SK-N-DZ (cell line): Measurements from ENCODE around the gene VPS4A. TPM values are rescaled to one million over a fixed set of nuclear protein-coding genes. Genes with fewer than 3 reads are reported as not detected.
"Not testable (repeated sequence)": the region's sequence is repeated elsewhere in the genome, so short reads cannot be mapped to it uniquely, and the experiment has no call there.

Source experiments
- DNase-seq: peaks from one replicate; pipeline ENCODE4 v3.0.0-alpha.2; 2015; ENCODE audit warnings: low spot score
- polyA plus RNA-seq, 2 experiments: library from polyadenylated mRNA; depleted of rRNA; stranded (reverse); fragments of >200 nt; gene quantifications; 2 replicates each; pipeline ENCODE4 v1.2.3, GENCODE V29; 2014

VPS4A gene
- polyA plus RNA-seq (2014; cell fraction: cytosol; rRNA removed): 39.3 and 42.1 TPM in 2 replicates
- 54.8 and 71.4 TPM in 2 replicates for polyA plus RNA-seq (2014; cell fraction: nucleus; rRNA removed)

GRCh38 chr16:69310653-69311532 lies at the start of gene VPS4A:
VPS4A (plus strand) TSS chr16:69311350; CDS start chr16:69311512, 162 bp downstream.
- DNase-seq: peak; percentile 91

GRCh38 chr16:69266334-69267063 lies 44.7 kb upstream of the VPS4A start:
- no peak for DNase-seq

- no peak for DNase-seq
These were observed 43.5 kb upstream of the VPS4A start for GRCh38 chr16:69267633-69268032.

- no peak for DNase-seq
These were observed 40.8 kb upstream of the VPS4A start for GRCh38 chr16:69270395-69270794.

- no peak for DNase-seq
These were observed 40.3 kb upstream of the VPS4A start for GRCh38 chr16:69270831-69271230.

GRCh38 chr16:69273009-69273408 lies 38.1 kb upstream of the VPS4A start:
- DNase-seq: no peak

GRCh38 chr16:69274699-69275235 lies 36.4 kb upstream of the VPS4A start:
- DNase-seq: no peak

- DNase-seq: no peak
These were observed 34.7 kb upstream of the VPS4A start for GRCh38 chr16:69276148-69277115.

- no peak for DNase-seq
These were observed 33.7 kb upstream of the VPS4A start for GRCh38 chr16:69277413-69277812.

- DNase-seq: no peak
These were observed 27.3 kb upstream of the VPS4A start for GRCh38 chr16:69283851-69284250.

- no peak for DNase-seq
These were observed 25.9 kb upstream of the VPS4A start for GRCh38 chr16:69285240-69285639.

- DNase-seq: peak; percentile 62
These were observed 24.0 kb upstream of the VPS4A start for GRCh38 chr16:69286941-69287713.

- DNase-seq: not testable (repeated sequence)
These were observed 19.5 kb upstream of the VPS4A start for GRCh38 chr16:69291657-69292056.

GRCh38 chr16:69293401-69293800 lies 17.7 kb upstream of the VPS4A start:
- no peak for DNase-seq

- no peak for DNase-seq
These were observed 17.1 kb upstream of the VPS4A start for GRCh38 chr16:69294051-69294450.

- DNase-seq: not testable (repeated sequence)
These were observed 14.4 kb upstream of the VPS4A start for GRCh38 chr16:69296771-69297170.

GRCh38 chr16:69298261-69298660 lies 12.9 kb upstream of the VPS4A start:
- no peak for DNase-seq

GRCh38 chr16:69301187-69301586 lies 10.0 kb upstream of the VPS4A start:
- no peak for DNase-seq

- no peak for DNase-seq
These were observed 9.3 kb upstream of the VPS4A start for GRCh38 chr16:69301861-69302260.

GRCh38 chr16:69302301-69302700 lies 8.8 kb upstream of the VPS4A start:
- DNase-seq: no peak
